Smooth muscle cell (in vitro differentiated cells): ENCODE results near the gene DCDC2B. TPM values are rescaled to one million over a fixed set of nuclear protein-coding genes. Genes with fewer than 3 reads are reported as not detected.

Source experiments
- DNase-seq: peaks from one replicate; lab custom pipeline; 2025; ENCODE audit not compliant: unreplicated experiment; lab: John Stamatoyannopoulos, UW
- H2AFZ ChIP-seq: fragments of 200-600 bp; sonication (generic); 2 replicates; pipeline ENCODE4 v1.6.0; 2016; ENCODE audit warnings: antibody characterized with exemption, low read depth, mild to moderate bottlenecking
- H3F3A ChIP-seq: fragments of 200-600 bp; sonication (generic); 2 replicates; pipeline ENCODE4 v1.6.0; 2017; ENCODE audit warnings: antibody characterized with exemption, low read depth
- H3K27ac ChIP-seq: fragments of 200-600 bp; sonication (generic); 2 replicates; pipeline ENCODE4 v1.5.1; 2016; ENCODE audit warnings: low read depth, mild to moderate bottlenecking
- H3K27me3 ChIP-seq: fragments of 200-600 bp; sonication (generic); 2 replicates; pipeline ENCODE4 v1.6.1; 2016; ENCODE audit warnings: low read depth, mild to moderate bottlenecking
- H3K36me3 ChIP-seq: fragments of 200-600 bp; sonication (generic); 2 replicates; pipeline ENCODE4 v1.5.1; 2016; ENCODE audit warnings: low read depth
- H3K4me1 ChIP-seq: fragments of 200-600 bp; sonication (generic); 2 replicates; pipeline ENCODE4 v1.5.1; 2016; ENCODE audit warnings: low read depth
- H3K4me2 ChIP-seq: fragments of 200-600 bp; sonication (generic); 2 replicates; pipeline ENCODE4 v1.6.0; 2016; ENCODE audit warnings: mild to moderate bottlenecking
- H3K4me3 ChIP-seq: fragments of 200-600 bp; sonication (generic); 2 replicates; pipeline ENCODE4 v1.5.1; 2016; ENCODE audit warnings: mild to moderate bottlenecking
- H3K79me2 ChIP-seq: fragments of 200-600 bp; sonication (generic); 2 replicates; pipeline ENCODE4 v1.6.0; 2016; ENCODE audit warnings: low read depth, mild to moderate bottlenecking
- H3K9ac ChIP-seq: fragments of 200-600 bp; sonication (generic); 2 replicates; pipeline ENCODE4 v1.6.0; 2016; ENCODE audit warnings: low read depth
- H3K9me3 ChIP-seq: fragments of 200-600 bp; sonication (generic); replicated peaks from 2 replicates; pipeline ENCODE4 v1.5.1; 2016; ENCODE audit warnings: low read depth
- H4K20me1 ChIP-seq: fragments of 200-600 bp; sonication (generic); 2 replicates; pipeline ENCODE4 v1.6.0; 2016; ENCODE audit warnings: low read depth
- CTCF ChIP-seq: fragments of 200-600 bp; sonication (generic); IDR thresholded peaks from 2 replicates; pipeline ENCODE4 v1.5.1; 2017; ENCODE audit warnings: borderline replicate concordance, mild to moderate bottlenecking, antibody characterized with exemption; ENCODE audit not compliant: insufficient read depth, poor library complexity, severe bottlenecking
- WGBS: methylation state at CpG from one replicate; pipeline ENCODE4 v1.1.7; 2016; ENCODE audit warnings: low lambda C conversion rate; 5-methylcytosine and 5-hydroxymethylcytosine counted together
- polyA plus RNA-seq: library from polyadenylated mRNA; unstranded; fragments of >200 nt; fragmentation: Nextera tagmentation; extraction: Ambion mirVana; gene quantifications from 2 replicates; pipeline ENCODE4 v1.2.1, GENCODE V29; 2016
- total RNA-seq: library from RNA; depleted of rRNA; stranded (reverse); fragments of >200 nt; gene quantifications from 2 replicates; pipeline ENCODE4 v1.2.3, GENCODE V29; 2014

DCDC2B gene
- total and polyA plus RNA-seq, 2 experiments from 2014 or later: not detected

GRCh38 chr1:32246888-32247273 lies 38.0 kb downstream of the DCDC2B start, which contains the start of gene FAM167B:
Gene FAM167B (plus strand): TSS chr1:32247222. CDS start chr1:32247422, 200 bp downstream.
- Histone ChIP-seq H3K27ac (no peak within 1 kb of the TSS), H3K4me2 (no peak within 1 kb of the TSS), H4K20me1 (no peaks in the 10 kb centered on the region), H3F3A (no peaks in the 10 kb centered on the region), H3K36me3 (no peaks in the 10 kb centered on the region), H2AFZ (no peak within 1 kb of the TSS), H3K9me3 (no peaks in the 10 kb centered on the region), H3K4me3 (no peak within 1 kb of the TSS), H3K27me3 (no peaks in the 10 kb centered on the region), H3K9ac (no peak within 1 kb of the TSS), H3K4me1 (peaks cover 7% of the 10 kb centered on the region), H3K79me2 (no peaks in the 10 kb centered on the region)
- no peak for TF ChIP-seq CTCF
- WGBS: 85% methylated on average over 3 of the region's 3 CpGs
- no peak for DNase-seq

GRCh38 chr1:32247452-32247851 lies 38.6 kb downstream of the DCDC2B start:
- Histone ChIP-seq H3K9ac (no peak overlapping the region), H3K27ac (no peak overlapping the region), H3F3A (no peaks in the 10 kb centered on the region)

GRCh38 chr1:32247983-32248889 lies 39.3 kb downstream of the DCDC2B start:
- Histone ChIP-seq H3K27me3 (no peaks in the 10 kb centered on the region), H3K4me2 (peak overlapping the region; percentile 75), H3K27ac (no peak overlapping the region), H3K79me2 (no peaks in the 10 kb centered on the region), H3K4me1 (no peaks in the 10 kb centered on the region), H3F3A (no peaks in the 10 kb centered on the region), H3K4me3 (no peak overlapping the region), H3K9ac (no peak overlapping the region), H2AFZ (no peak overlapping the region), H3K36me3 (no peaks in the 10 kb centered on the region), H3K9me3 (no peaks in the 10 kb centered on the region), H4K20me1 (no peaks in the 10 kb centered on the region)
- WGBS: 9% methylated on average over 26 of the region's 31 CpGs
- DNase-seq: peak; percentile 17
- TF ChIP-seq CTCF: peak; percentile 81

More at GRCh38 chr1:32247452-32247851, 38.6 kb downstream of the DCDC2B start:
- TF ChIP-seq CTCF: no peak
- Histone ChIP-seq H3K9me3 (no peaks in the 10 kb centered on the region), H2AFZ (no peak overlapping the region), H4K20me1 (no peaks in the 10 kb centered on the region), H3K4me1 (peaks cover 5% of the 10 kb centered on the region), H3K4me2 (no peak overlapping the region), H3K36me3 (no peaks in the 10 kb centered on the region), H3K27me3 (no peaks in the 10 kb centered on the region), H3K79me2 (no peaks in the 10 kb centered on the region), H3K4me3 (no peak overlapping the region)
- DNase-seq: no peak
- 91% methylated on average over 12 of the region's 12 CpGs for WGBS
